Lower leg skin (tissue), 3 donors: ENCODE data around the gene LRRC26.

Experiments
- CTCF ChIP-seq, 3 donors: fragments of 450-650 bp; IDR thresholded peaks; one replicate each; pipeline ENCODE4 v1.5.1; 2016; ENCODE audit warnings: antibody characterized with exemption in 3 of 3, mild to moderate bottlenecking in 3 of 3, moderate library complexity in 2 of 3
- POLR2A ChIP-seq, 2 donors: fragments of 450-650 bp; IDR thresholded peaks; one replicate each; pipeline ENCODE4 v1.6.1; 2016 to 2017; ENCODE audit warnings: antibody characterized with exemption in 2 of 2, mild to moderate bottlenecking in 1 of 2, moderate library complexity in 1 of 2

GRCh38 chr9:137184881-137185660, 15.2 kb upstream of the LRRC26 start:
- TF ChIP-seq CTCF (IDR thresholded peaks at IDR 0.05) (no peak), POLR2A (IDR thresholded peaks at IDR 0.05) (no peak)
